Endothelial cell of umbilical vein (primary cell): Measurements from ENCODE around the gene C4A.

Source experiments
- CTCF ChIP-seq, 2 donors: IDR thresholded peaks; 1 replicate in 1 of 2; 2 replicates in 1 of 2; pipeline ENCODE4 v1.5.1; 2011; ENCODE audit warnings: low read length in 2 of 2, mild to moderate bottlenecking in 2 of 2, moderate library complexity in 2 of 2, control low read depth in 1 of 2, inconsistent platforms in 1 of 2, low read depth in 1 of 2; ENCODE audit not compliant: insufficient read depth in 1 of 2; ENCODE audit errors: extremely low read depth in 1 of 2
- FOS ChIP-seq: IDR thresholded peaks from 2 replicates; pipeline ENCODE4 v1.6.1; 2011; ENCODE audit warnings: mild to moderate bottlenecking, low read length, moderate library complexity, borderline replicate concordance; ENCODE audit not compliant: insufficient read depth

- TF ChIP-seq FOS, result no peak
- no peak for TF ChIP-seq CTCF (IDR thresholded peaks at IDR 0.05; ENCODE audit: extremely low read depth in 1 of 2, insufficient read depth in 1 of 2, low read depth in 1 of 2, low read length in 2 of 2)
These were observed 11.9 kb upstream of the C4A start for GRCh38 chr6:31969712-31970603.
